Measurements from ENCODE around the gene PUSL1.

DNA sequence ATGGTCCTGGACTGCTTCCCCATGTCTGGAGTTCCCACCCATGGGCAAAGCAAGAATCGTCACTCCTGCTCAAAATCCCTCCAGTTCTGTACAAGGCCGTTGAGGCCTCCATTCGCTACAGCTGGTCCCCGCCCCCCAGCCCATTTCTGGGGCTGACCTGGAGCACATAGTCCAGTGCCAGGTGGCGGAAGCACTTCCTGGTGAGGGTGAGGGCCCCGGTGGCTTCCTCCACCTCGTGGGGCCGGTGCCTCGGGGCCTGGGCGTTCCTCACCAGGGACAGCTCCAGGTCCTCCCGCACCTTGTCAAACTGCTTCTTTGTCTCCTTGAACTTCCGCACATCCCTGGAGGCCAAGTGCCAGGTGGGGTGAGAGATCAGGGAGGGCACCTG, 8.1 kb upstream of the PUSL1 start:
- TF ChIP-seq, protein P1, sequence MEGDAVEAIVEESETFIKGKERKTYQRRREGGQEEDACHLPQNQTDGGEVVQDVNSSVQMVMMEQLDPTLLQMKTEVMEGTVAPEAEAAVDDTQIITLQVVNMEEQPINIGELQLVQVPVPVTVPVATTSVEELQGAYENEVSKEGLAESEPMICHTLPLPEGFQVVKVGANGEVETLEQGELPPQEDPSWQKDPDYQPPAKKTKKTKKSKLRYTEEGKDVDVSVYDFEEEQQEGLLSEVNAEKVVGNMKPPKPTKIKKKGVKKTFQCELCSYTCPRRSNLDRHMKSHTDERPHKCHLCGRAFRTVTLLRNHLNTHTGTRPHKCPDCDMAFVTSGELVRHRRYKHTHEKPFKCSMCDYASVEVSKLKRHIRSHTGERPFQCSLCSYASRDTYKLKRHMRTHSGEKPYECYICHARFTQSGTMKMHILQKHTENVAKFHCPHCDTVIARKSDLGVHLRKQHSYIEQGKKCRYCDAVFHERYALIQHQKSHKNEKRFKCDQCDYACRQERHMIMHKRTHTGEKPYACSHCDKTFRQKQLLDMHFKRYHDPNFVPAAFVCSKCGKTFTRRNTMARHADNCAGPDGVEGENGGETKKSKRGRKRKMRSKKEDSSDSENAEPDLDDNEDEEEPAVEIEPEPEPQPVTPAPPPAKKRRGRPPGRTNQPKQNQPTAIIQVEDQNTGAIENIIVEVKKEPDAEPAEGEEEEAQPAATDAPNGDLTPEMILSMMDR (optimal IDR thresholded peaks at IDR 0.05 in 1 of 3, IDR thresholded peaks at IDR 0.05 in 1 of 3, conservative IDR thresholded peaks at IDR 0.05 in 1 of 3; ENCODE audit: extremely low read depth in 1 of 3, insufficient read depth in 2 of 3, low read length in 3 of 3), result no peak
- no peak for TF ChIP-seq EZH2 (IDR thresholded peaks at IDR 0.05; ENCODE audit: low read length)

All from keratinocyte (primary cell).